GM12878 (cell line): Measurements from ENCODE around the gene MYRF. TPM values are rescaled to one million over a fixed set of nuclear protein-coding genes. Genes with fewer than 3 reads are reported as not detected.

Experiments used
- ATAC-seq: fragments of 200-7000 bp; cut with Tn5 transposase; 3 replicates; pipeline ENCODE4 v1.9.1; 2020; ENCODE audit warnings: mild to moderate bottlenecking, moderate library complexity
- BruUV-seq: library from RNA; stranded (reverse); fragments of 400-500 nt; replicated peaks from 2 replicates; lab custom pipeline; 2021; lab: Mats Ljungman, UMichigan
- CTCF ChIA-PET: fragments of 300-600 bp; sonication (Branson Sonifier 250); formaldehyde crosslinking; extraction: SDS; loops from one replicate; lab custom pipeline; 2021; ENCODE audit warnings: inconsistent platforms; lab: Yijun Ruan, JAX
- POLR2A ChIA-PET: fragments of 350-600 bp; formaldehyde crosslinking; extraction: SDS; loops from one replicate; lab custom pipeline; 2021; ENCODE audit warnings: inconsistent platforms; lab: Charles Lee
- RAD21 ChIA-PET: fragments of 300-600 bp; sonication (Branson Sonifier 250); formaldehyde crosslinking; loops from one replicate; lab custom pipeline; 2023; ENCODE audit warnings: antibody characterized with exemption; ENCODE audit not compliant: unreplicated experiment; lab: Charles Lee
- SMC1A ChIA-PET: fragments of 300-600 bp; sonication (Branson Sonifier 250); formaldehyde crosslinking; loops from one replicate; lab custom pipeline; 2023; ENCODE audit not compliant: unreplicated experiment, uncharacterized antibody; lab: Charles Lee
- DNase-seq: peaks from one replicate; pipeline ENCODE4 v3.0.0-alpha.2; 2011; ENCODE audit warnings: low read depth, low spot score
- FAIRE-seq: peaks from 3 replicates; lab custom pipeline; 2011; peaks lifted over from hg19 to GRCh38; lab: Jason Lieb, UNC
- H2AFZ ChIP-seq: 2 replicates; pipeline ENCODE4 v1.6.0; 2011; ENCODE audit warnings: low read depth, low read length, control low read depth; ENCODE audit not compliant: control insufficient read depth
- H3K27ac ChIP-seq: 2 replicates; pipeline ENCODE4 v1.5.1; 2011; ENCODE audit warnings: control low read depth; ENCODE audit not compliant: control insufficient read depth, insufficient read depth
- H3K27me3 ChIP-seq, 2 experiments: replicated peaks in 1 of 2; 2 replicates each; pipeline versions ENCODE4 v1.6.0 to v1.6.1; 2011; ENCODE audit warnings: low read length in 1 of 2; ENCODE audit not compliant: control insufficient read depth in 2 of 2, insufficient read depth in 2 of 2
- H3K36me3 ChIP-seq, 2 experiments: 2 replicates each; pipeline ENCODE4 v1.5.1; 2011; ENCODE audit warnings: low read length in 1 of 2; ENCODE audit not compliant: control insufficient read depth in 2 of 2, insufficient read depth in 2 of 2
- H3K4me1 ChIP-seq: 2 replicates; pipeline ENCODE4 v1.6.1; 2011; ENCODE audit warnings: mild to moderate bottlenecking, low read length, moderate library complexity, mixed read lengths; ENCODE audit not compliant: control insufficient read depth, insufficient read depth
- H3K4me2 ChIP-seq: 2 replicates; pipeline ENCODE4 v1.6.0; 2011; ENCODE audit warnings: control low read depth; ENCODE audit not compliant: control insufficient read depth, insufficient read depth
- H3K4me3 ChIP-seq: fragments of 200-600 bp; sonication (generic); 2 replicates; pipeline ENCODE4 v1.5.1; 2016
- H3K79me2 ChIP-seq: 2 replicates; pipeline ENCODE4 v1.6.0; 2011; ENCODE audit warnings: low read length; ENCODE audit not compliant: control insufficient read depth, insufficient read depth
- H3K9ac ChIP-seq: 2 replicates; pipeline ENCODE4 v1.8.0; 2011; ENCODE audit warnings: low read length, control low read depth, mixed read lengths; ENCODE audit not compliant: control insufficient read depth, insufficient read depth
- H3K9me3 ChIP-seq: replicated peaks from 3 replicates; pipeline ENCODE4 v1.5.1; 2011; ENCODE audit warnings: mild to moderate bottlenecking, low read length; ENCODE audit not compliant: control insufficient read depth, insufficient read depth
- H4K20me1 ChIP-seq: 2 replicates; pipeline ENCODE4 v1.6.0; 2011; ENCODE audit not compliant: control insufficient read depth, insufficient read depth
- CBX5 ChIP-seq: sonication (generic); IDR thresholded peaks from 2 replicates; pipeline ENCODE4 v1.6.1; 2016; ENCODE audit warnings: low read depth, moderate library complexity, mild to moderate bottlenecking, inconsistent platforms
- E2F4 ChIP-seq: IDR thresholded peaks from 2 replicates; pipeline ENCODE4 v1.6.1; 2012; ENCODE audit warnings: low read depth, low read length, improper control_type of control experiment
- E4F1 ChIP-seq: fragments of 450-650 bp; IDR thresholded peaks from 2 replicates; pipeline ENCODE4 v1.6.1; 2018; ENCODE audit warnings: borderline replicate concordance, mild to moderate bottlenecking; ENCODE audit not compliant: partially characterized antibody
- EGR1 ChIP-seq, 2 experiments: IDR thresholded peaks; 1 replicate in 1 of 2; 2 replicates in 1 of 2; pipeline ENCODE4 v1.6.1; 2011 to 2012; ENCODE audit warnings: low read depth in 2 of 2, low read length in 2 of 2, borderline replicate concordance in 1 of 2, mild to moderate bottlenecking in 1 of 2, moderate library complexity in 1 of 2
- FOXM1 ChIP-seq: IDR thresholded peaks from 2 replicates; pipeline ENCODE4 v1.6.1; 2012; ENCODE audit warnings: low read depth, mild to moderate bottlenecking, inconsistent platforms, low read length, moderate library complexity
- KAT2A ChIP-seq: conservative IDR thresholded peaks from 2 replicates; pipeline ENCODE4 v1.6.1; 2011; ENCODE audit warnings: low read depth, low read length; ENCODE audit not compliant: control insufficient read depth
- MTA3 ChIP-seq: IDR thresholded peaks from 2 replicates; pipeline ENCODE4 v1.6.1; 2012; ENCODE audit warnings: low read length, inconsistent platforms, borderline replicate concordance
- NFIC ChIP-seq: IDR thresholded peaks from 2 replicates; pipeline ENCODE4 v1.6.1; 2012; ENCODE audit warnings: low read depth, mild to moderate bottlenecking, inconsistent platforms, low read length, moderate library complexity
- SMAD1 ChIP-seq: fragments of 450-650 bp; IDR thresholded peaks from 2 replicates; pipeline ENCODE4 v1.6.1; 2018; ENCODE audit warnings: mild to moderate bottlenecking, low read depth; ENCODE audit not compliant: partially characterized antibody
- SPI1 ChIP-seq: IDR thresholded peaks from 2 replicates; pipeline ENCODE4 v1.6.1; 2011; ENCODE audit warnings: low read depth, mild to moderate bottlenecking, low read length, moderate library complexity, borderline replicate concordance; ENCODE audit not compliant: insufficient read depth
- SUZ12 ChIP-seq: fragments of 200-600 bp; sonication (generic); IDR thresholded peaks from one replicate; pipeline ENCODE4 v1.6.1; 2018; ENCODE audit warnings: antibody characterized with exemption, mild to moderate bottlenecking; ENCODE audit not compliant: unreplicated experiment
- ZBTB33 ChIP-seq: fragments of 450-650 bp; IDR thresholded peaks from 2 replicates; pipeline ENCODE4 v1.6.1; 2017; ENCODE audit warnings: mild to moderate bottlenecking
- WGBS: methylation state at CpG from one replicate; pipeline ENCODE4 v1.1.6; 2016; ENCODE audit warnings: low lambda C conversion rate; ENCODE audit not compliant: insufficient replicate concordance, insufficient coverage; ENCODE audit errors: missing lambda C conversion rate; 5-methylcytosine and 5-hydroxymethylcytosine counted together
- in situ Hi-C: fragments of 300-500 bp; cut with MboI; formaldehyde crosslinking; loops from 9 replicates; pipeline ENCODE4 v1.14.3; 2018; ENCODE audit warnings: mixed read lengths
- intact Hi-C: fragments of 100-400 bp; cut with micrococcal nuclease; formaldehyde crosslinking; loops from one replicate; pipeline ENCODE4 v1.14.2; 2022; ENCODE audit not compliant: unreplicated experiment
- polyA plus RNA-seq, 11 experiments: library from polyadenylated mRNA; depleted of rRNA in 4 of 11; unstranded in 6 of 11; stranded (reverse) in 5 of 11; fragments of >200 nt; fragmentation: Nextera tagmentation in 4 of 11; fragmentation: Illumina TruSeq in 1 of 11; extraction: Ambion mirVana in 4 of 11; extraction: Trizol in 1 of 11; gene quantifications; 1 replicate in 1 of 11; 2 replicates in 10 of 11; pipeline versions ENCODE4 v1.2.1 to v1.2.3, GENCODE V29; 2011 to 2016; ENCODE audit warnings: inconsistent platforms in 2 of 11, missing spikeins in 2 of 11, low read depth in 1 of 11
- total RNA-seq, 4 experiments: library from RNA; depleted of rRNA in 3 of 4; stranded (reverse); fragments of >200 nt in 3 of 4; fragmentation: Illumina TruSeq in 1 of 4; extraction: Trizol in 1 of 4; gene quantifications; 2 replicates each; pipeline versions ENCODE4 v1.2.1 to v1.2.3, GENCODE V29; 2013 to 2021

Gene MYRF
- total and polyA plus RNA-seq, 10 of the 15 experiments (the other 5 are each of a cell fraction or from before 2014, with no cell fraction given) = 0.27 to 15.6 (median 0.89) TPM

- no peak for TF ChIP-seq KAT2A
- TF ChIP-seq E2F4 = no peak
- TF ChIP-seq SUZ12 = no peak
- no peak for TF ChIP-seq FOXM1
- no peak for TF ChIP-seq ZBTB33
- TF ChIP-seq MTA3 = no peak
- TF ChIP-seq SPI1 = no peak
- TF ChIP-seq NFIC = no peak
- no peak for TF ChIP-seq SMAD1
Measured at GRCh38 chr11:61773356-61773755, 20.9 kb downstream of the MYRF start (continued).

- ChIA-PET CTCF (interaction anchor here (7.5 kb wide), 1 partner anchor 25 kb away, joined by 88 read pairs; no protein-coding TSS in a partner anchor), SMC1A (no interaction called here), POLR2A (interaction anchor here (0.7 kb wide), 1 partner anchor 45 kb away, joined by 4 read pairs; no protein-coding TSS in a partner anchor), RAD21 (no interaction called here)
- Histone ChIP-seq H3K27ac (no peak overlapping the region), H3K36me3 (no peaks in the 10 kb centered on the region), H3K9me3 (no peaks in the 10 kb centered on the region), H3K4me1 (no peaks in the 10 kb centered on the region; the same call in 1 of the 2 replicates), H3K79me2 (no peaks in the 10 kb centered on the region), H3K27me3 (no peaks in the 10 kb centered on the region), H2AFZ (no peak overlapping the region), H4K20me1 (no peaks in the 10 kb centered on the region), H3K4me3 (no peak overlapping the region), H3K4me2 (no peak overlapping the region), H3K9ac (no peak overlapping the region)
- no peak for DNase-seq
- intact Hi-C loops (no loop called here), in situ Hi-C loops (no loop called here)
- ATAC-seq = no peak
- WGBS = 70% methylated on average over 18 of the region's 18 CpGs
- FAIRE-seq = no peak
- no TSS peak for BruUV-seq
- TF ChIP-seq CBX5 (no peak), EGR1 (IDR thresholded peaks at IDR 0.05; ENCODE audit: borderline replicate concordance in 1 of 2, low read depth in 2 of 2, low read length in 2 of 2) (no peak), E4F1 (no peak)
Measured at GRCh38 chr11:61773809-61774208, 21.4 kb downstream of the MYRF start.
